D721Med (cell line): ENCODE data around the gene TXLNG.

Source experiments
- DNase-seq: peaks from one replicate; pipeline ENCODE4 v3.0.0; 2011; ENCODE audit warnings: low spot score; ENCODE audit not compliant: insufficient read length
- FAIRE-seq: peaks from 2 replicates; lab custom pipeline; 2011; peaks lifted over from hg19 to GRCh38; lab: Jason Lieb, UNC
- TF ChIP-seq, protein P1 (sequence below): IDR thresholded peaks from 2 replicates; pipeline ENCODE4 v1.5.1; 2012; ENCODE audit warnings: mild to moderate bottlenecking, control low read depth; ENCODE audit not compliant: insufficient read depth; ENCODE audit errors: missing control alignments

Gene TXLNG

DNA sequence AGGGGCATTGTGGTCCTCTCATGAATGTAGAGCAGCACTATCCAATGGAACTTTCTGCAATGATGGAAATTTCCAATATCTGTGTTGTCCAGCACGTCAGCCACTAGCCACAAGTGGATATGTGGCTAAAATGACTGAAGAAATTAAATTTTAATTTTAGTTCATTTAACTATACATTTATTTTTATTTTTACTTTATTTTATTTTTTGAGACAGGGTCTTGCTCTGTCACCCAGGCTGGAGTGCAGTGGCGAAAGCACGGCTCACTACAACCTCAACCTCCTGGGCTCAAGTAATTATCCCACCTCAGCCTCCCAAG, 97.2 kb downstream of the TXLNG start:
- DNase-seq, result no peak
- no peak for FAIRE-seq
- TF ChIP-seq, protein P1, sequence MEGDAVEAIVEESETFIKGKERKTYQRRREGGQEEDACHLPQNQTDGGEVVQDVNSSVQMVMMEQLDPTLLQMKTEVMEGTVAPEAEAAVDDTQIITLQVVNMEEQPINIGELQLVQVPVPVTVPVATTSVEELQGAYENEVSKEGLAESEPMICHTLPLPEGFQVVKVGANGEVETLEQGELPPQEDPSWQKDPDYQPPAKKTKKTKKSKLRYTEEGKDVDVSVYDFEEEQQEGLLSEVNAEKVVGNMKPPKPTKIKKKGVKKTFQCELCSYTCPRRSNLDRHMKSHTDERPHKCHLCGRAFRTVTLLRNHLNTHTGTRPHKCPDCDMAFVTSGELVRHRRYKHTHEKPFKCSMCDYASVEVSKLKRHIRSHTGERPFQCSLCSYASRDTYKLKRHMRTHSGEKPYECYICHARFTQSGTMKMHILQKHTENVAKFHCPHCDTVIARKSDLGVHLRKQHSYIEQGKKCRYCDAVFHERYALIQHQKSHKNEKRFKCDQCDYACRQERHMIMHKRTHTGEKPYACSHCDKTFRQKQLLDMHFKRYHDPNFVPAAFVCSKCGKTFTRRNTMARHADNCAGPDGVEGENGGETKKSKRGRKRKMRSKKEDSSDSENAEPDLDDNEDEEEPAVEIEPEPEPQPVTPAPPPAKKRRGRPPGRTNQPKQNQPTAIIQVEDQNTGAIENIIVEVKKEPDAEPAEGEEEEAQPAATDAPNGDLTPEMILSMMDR, result no peak

GRCh38 chrX:16885628-16886027, 99.4 kb downstream of the TXLNG start:
- TF ChIP-seq, protein P1, result no peak
- FAIRE-seq, result no peak
- no peak for DNase-seq

DNA sequence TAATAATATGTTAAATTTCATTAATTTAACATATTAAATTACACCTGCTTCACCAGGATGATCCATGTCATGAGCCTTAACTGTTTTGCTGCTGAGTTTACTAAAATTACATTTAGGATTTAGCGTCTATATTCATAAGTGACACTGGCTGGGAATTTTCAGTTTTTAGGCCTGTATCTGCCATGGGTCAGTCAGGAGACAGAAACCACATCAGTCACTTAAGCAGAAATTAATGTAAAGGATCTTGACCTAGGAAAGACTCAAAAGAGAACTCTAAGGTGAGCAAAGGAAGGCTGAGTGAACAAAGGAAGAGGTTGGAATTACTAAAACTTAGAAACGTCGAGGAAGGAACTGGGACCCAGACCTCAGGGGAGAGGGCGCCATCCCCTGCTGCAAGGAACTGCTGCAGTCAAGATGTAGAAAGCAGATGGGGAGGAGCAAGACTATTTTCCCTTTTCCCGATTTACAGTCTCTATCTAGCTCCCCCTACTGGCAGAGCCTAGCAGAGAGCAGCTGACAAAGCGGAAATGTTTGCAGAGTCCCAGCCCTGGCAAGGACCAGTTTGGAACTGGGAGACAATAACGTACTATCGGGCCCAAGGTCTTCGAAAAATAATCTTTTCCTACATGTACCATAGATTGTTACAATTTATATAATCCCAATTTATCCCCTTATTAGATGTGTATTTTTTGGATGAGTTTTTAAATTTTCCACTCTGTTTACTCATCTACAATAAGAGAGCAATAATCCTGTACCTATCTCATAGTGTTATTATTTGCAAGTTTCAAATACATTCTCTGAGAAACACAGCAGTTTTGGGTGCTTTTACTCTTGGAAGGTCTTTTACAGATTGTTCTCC, 106.5 kb downstream of the TXLNG start:
- FAIRE-seq (peak; percentile 75), DNase-seq (peak; percentile 26)
- TF ChIP-seq, protein P1, result peak; percentile 79
